Upper lobe of left lung (tissue), 6 donors: Measurements from ENCODE around the gene NASP. TPM values are rescaled to one million over a fixed set of nuclear protein-coding genes. Genes with fewer than 3 reads are reported as not detected.

Source experiments
- ATAC-seq, 2 donors: fragments of 200-7000 bp; cut with Tn5 transposase; one replicate each; pipeline ENCODE4 v1.9.1; 2022; ENCODE audit warnings: mild to moderate bottlenecking in 2 of 2, moderate library complexity in 2 of 2; ENCODE audit not compliant: low FRiP score in 2 of 2
- DNase-seq, 2 donors: peaks; one replicate each; pipeline ENCODE4 v3.0.0-alpha.2; 2019 to 2020
- H3K27ac ChIP-seq, 4 donors: fragments of 200-600 bp; sonication (generic); one replicate each; pipeline ENCODE4 v1.5.1; 2016 to 2019
- H3K27me3 ChIP-seq, 4 donors: fragments of 200-600 bp; sonication (generic); one replicate each; pipeline ENCODE4 v1.5.1; 2017 to 2019
- H3K36me3 ChIP-seq, 4 donors: fragments of 200-600 bp; sonication (generic); one replicate each; pipeline ENCODE4 v1.5.1; 2016 to 2019
- H3K4me1 ChIP-seq, 4 donors: fragments of 200-600 bp; sonication (generic); one replicate each; pipeline ENCODE4 v1.5.1; 2018 to 2019
- H3K4me3 ChIP-seq, 4 donors: fragments of 200-600 bp; sonication (generic); one replicate each; pipeline ENCODE4 v1.5.1; 2017 to 2019; ENCODE audit warnings: mild to moderate bottlenecking in 2 of 4, moderate library complexity in 1 of 4
- H3K9me3 ChIP-seq, 4 donors: fragments of 200-600 bp; sonication (generic); one replicate each; pipeline ENCODE4 v1.5.1; 2018 to 2019
- EP300 ChIP-seq, 4 donors: sonication (generic); formaldehyde crosslinking; IDR thresholded peaks; one replicate each; pipeline ENCODE4 v1.5.1; 2017; ENCODE audit warnings: antibody characterized with exemption in 4 of 4, control low read depth in 2 of 4
- POLR2A ChIP-seq, 4 donors: fragments of 450-650 bp; IDR thresholded peaks; one replicate each; pipeline ENCODE4 v1.5.1; 2016 to 2017; ENCODE audit warnings: antibody characterized with exemption in 4 of 4, mild to moderate bottlenecking in 2 of 4
- POLR2AphosphoS5 ChIP-seq, 2 donors: sonication (generic); formaldehyde crosslinking; IDR thresholded peaks; one replicate each; pipeline ENCODE4 v1.5.1; 2017; ENCODE audit warnings: antibody characterized with exemption in 2 of 2
- WGBS, 2 donors: methylation state at CpG; one replicate each; pipeline ENCODE4 v1.1.5; 2017 to 2018; 5-methylcytosine and 5-hydroxymethylcytosine counted together
- total RNA-seq, 6 donors: library from RNA; depleted of rRNA in 4 of 6; stranded (reverse); fragments of >200 nt in 4 of 6; gene quantifications; one replicate each; pipeline versions ENCODE4 v1.1.0 to v1.2.1, GENCODE V29; 2016 to 2021
- TF ChIP-seq, protein P1 (sequence below), 6 experiments: fragments of 450-650 bp in 4 of 6; fragments of 200-600 bp in 2 of 6; sonication (generic) in 2 of 6; IDR thresholded peaks; one replicate each; pipeline ENCODE4 v1.5.1; 2016 to 2019; ENCODE audit warnings: antibody characterized with exemption in 6 of 6
- donor health status: DM: no; HTN: no; CAD: no; lungs with moderate emphysema.
- donor health status: DM: no; HTN: yes; CAD: no; lungs with severe emphysema.

Gene NASP
- total RNA-seq, 6 donors from 2014 or later, result 43.5 to 94.3 (median 59.5) TPM

DNA sequence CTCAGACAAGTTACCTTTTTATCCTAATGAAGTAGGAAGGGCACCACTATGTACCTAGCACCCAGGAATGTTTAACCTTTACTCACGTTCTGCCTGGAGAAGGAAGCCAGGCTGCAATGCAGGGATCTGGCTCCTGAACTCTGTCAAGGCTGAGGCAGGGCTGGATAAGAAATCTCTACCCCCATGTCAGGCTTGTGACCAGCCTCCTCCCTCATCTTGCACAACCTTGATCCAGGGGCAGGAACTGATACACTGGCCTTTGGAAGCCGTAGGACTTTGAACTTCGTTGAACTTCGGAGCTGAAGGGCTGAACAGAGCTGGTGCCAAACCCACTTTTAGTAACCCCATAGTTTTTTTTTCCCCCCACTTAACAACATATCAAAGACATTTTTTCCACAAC lies 41.2 kb upstream of the NASP start:
- DNase-seq (peak in 1 of 2 donors; percentile 67), ATAC-seq (peak in 1 of 2 donors; percentile 72)
- no peaks in the 10 kb centered on the region for H3K36me3 ChIP-seq
- 44 to 64% methylated on average over 3 to 4 of the region's 4 CpGs for WGBS, 2 donors
- no peaks in the 10 kb centered on the region for H3K9me3 ChIP-seq
- TF ChIP-seq EP300 (IDR thresholded peaks at IDR 0.05) (peak in 1 of 4 donors; percentile 41), POLR2AphosphoS5 (IDR thresholded peaks at IDR 0.05) (peak in 1 of 2 donors; percentile 28), POLR2A (IDR thresholded peaks at IDR 0.05) (peak in 1 of 4 donors; percentile 77)
- TF ChIP-seq, protein P1, sequence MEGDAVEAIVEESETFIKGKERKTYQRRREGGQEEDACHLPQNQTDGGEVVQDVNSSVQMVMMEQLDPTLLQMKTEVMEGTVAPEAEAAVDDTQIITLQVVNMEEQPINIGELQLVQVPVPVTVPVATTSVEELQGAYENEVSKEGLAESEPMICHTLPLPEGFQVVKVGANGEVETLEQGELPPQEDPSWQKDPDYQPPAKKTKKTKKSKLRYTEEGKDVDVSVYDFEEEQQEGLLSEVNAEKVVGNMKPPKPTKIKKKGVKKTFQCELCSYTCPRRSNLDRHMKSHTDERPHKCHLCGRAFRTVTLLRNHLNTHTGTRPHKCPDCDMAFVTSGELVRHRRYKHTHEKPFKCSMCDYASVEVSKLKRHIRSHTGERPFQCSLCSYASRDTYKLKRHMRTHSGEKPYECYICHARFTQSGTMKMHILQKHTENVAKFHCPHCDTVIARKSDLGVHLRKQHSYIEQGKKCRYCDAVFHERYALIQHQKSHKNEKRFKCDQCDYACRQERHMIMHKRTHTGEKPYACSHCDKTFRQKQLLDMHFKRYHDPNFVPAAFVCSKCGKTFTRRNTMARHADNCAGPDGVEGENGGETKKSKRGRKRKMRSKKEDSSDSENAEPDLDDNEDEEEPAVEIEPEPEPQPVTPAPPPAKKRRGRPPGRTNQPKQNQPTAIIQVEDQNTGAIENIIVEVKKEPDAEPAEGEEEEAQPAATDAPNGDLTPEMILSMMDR (IDR thresholded peaks at IDR 0.05), result no peak
- H3K4me3 ChIP-seq, result no peak overlapping the region
- H3K27me3 ChIP-seq, result no peaks in the 10 kb centered on the region
- peaks cover 23 to 26% (median 24%) of the 10 kb centered on the region in 4 donors for H3K4me1 ChIP-seq
- peak overlapping the region in 2 of 4 donors; percentile 7 to 11 for H3K27ac ChIP-seq

DNA sequence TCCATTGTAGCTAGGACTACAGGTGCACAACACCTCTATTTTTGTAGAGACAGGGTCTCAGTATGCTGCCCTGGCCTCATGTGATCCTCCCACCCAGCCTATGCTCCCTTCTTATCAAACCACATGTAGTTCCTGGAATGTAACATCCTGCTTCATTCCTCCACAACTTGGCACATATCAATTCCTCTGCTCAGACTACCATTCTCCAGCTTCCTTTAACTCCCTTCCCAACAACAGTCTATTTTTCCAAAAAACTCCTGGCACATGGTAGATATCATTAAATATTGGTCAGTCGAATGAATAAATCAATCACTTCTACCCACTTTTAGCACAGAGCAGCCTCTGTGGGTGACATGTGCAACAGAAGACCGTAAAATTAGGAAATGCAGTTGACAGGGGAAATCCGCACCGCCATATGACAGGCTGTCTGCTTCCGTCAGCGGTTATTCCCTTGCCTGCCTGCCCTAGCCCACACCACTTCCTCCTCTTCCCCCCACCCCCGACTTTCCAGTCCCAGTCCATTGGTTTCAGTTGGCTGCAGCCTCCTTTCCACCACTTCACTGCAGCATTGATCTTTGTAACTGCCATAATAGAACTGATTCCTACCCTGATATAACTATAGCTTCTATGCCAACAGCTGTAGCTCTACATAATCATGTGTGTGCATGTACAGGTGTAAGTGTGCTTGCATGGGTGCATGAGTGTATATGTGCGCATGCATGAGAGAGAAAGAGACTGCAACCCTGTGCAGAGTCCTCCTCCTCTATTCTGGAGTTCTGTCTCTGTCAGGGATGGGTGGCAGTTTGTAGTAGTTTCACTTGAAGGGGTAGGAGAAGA lies 40.0 kb upstream of the NASP start:
- ATAC-seq, result peak; percentile 83 to 86

DNA sequence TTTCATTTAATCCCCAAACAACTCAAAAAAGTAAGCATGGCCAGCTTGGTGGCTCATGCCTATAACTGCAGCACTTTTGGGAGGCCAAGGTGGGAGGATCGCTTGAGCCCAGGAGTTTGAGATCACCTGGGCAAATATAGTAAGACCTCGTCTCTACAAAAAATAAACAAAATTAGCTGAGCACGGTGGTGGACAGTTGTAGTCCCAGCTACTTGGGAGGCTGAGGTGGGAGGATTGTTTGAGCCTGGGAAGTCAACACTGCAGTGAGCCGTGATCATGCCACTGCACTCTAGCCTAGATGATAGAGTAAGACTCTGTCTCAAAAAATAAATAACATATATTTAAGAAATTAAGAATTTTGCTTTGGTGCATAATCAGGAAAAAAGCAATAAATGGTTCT lies 39.3 kb upstream of the NASP start:
- TF ChIP-seq POLR2A (IDR thresholded peaks at IDR 0.05), result no peak
- DNase-seq, result no peak
- Histone ChIP-seq H3K36me3 (no peaks in the 10 kb centered on the region), H3K27me3 (no peaks in the 10 kb centered on the region), H3K9me3 (no peaks in the 10 kb centered on the region), H3K4me3 (no peak overlapping the region), H3K27ac (peak overlapping the region in 2 of 4 donors; percentile 1 to 62), H3K4me1 (peaks cover 23 to 26% (median 24%) of the 10 kb centered on the region in 4 donors)
- WGBS, 2 donors, result 75 to 84% methylated on average over 4 of the region's 4 CpGs
- ATAC-seq, result no peak

More for the DNA sequence above, 40.0 kb upstream of the NASP start:
- peak in 1 of 2 donors; percentile 82 for DNase-seq
- TF ChIP-seq POLR2A (IDR thresholded peaks at IDR 0.05) (peak in 1 of 4 donors; percentile 16), EP300 (IDR thresholded peaks at IDR 0.05) (peak in 1 of 4 donors; percentile 40), POLR2AphosphoS5 (IDR thresholded peaks at IDR 0.05) (peak in 1 of 2 donors; percentile 58)
- TF ChIP-seq, protein P1 (IDR thresholded peaks at IDR 0.05), result no peak
- WGBS, 2 donors, result 19 to 38% methylated on average over 8 of the region's 8 CpGs
- Histone ChIP-seq H3K36me3 (no peaks in the 10 kb centered on the region), H3K4me3 (peak overlapping the region in 1 of 4 donors; percentile 3), H3K27me3 (no peaks in the 10 kb centered on the region), H3K9me3 (no peaks in the 10 kb centered on the region), H3K4me1 (peaks cover 23 to 26% (median 24%) of the 10 kb centered on the region in 4 donors), H3K27ac (peak overlapping the region; percentile 17 to 64 (median 46))

DNA sequence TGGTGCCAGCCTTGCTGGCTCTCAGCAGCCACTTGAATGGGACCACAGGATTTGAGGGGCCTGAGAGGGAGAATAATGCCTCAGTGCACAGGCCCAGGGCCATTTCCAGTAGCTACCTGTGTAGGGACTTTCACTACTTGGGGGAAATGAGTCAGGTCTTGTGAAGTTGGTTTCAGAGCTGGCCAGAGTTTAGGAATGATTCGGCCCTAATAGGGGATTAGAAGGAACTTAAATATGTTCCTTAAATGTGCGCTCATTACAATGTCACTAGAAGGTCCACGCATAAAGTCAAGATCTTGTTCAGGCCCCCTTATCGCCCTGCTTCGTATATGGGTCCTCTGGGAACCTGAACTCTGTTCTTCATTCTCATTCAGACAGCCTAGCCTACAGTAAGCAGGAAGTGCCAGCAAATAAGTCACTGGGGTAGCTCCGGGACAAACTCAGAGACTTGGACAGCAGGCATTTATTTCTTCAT lies 38.8 kb upstream of the NASP start:
- no peak overlapping the region for H3K4me3 ChIP-seq
- no peaks in the 10 kb centered on the region for H3K9me3 ChIP-seq
- TF ChIP-seq POLR2A (IDR thresholded peaks at IDR 0.05), result no peak
- TF ChIP-seq POLR2AphosphoS5 (IDR thresholded peaks at IDR 0.05), result no peak
- TF ChIP-seq, protein P1 (IDR thresholded peaks at IDR 0.05), result no peak
- TF ChIP-seq EP300 (IDR thresholded peaks at IDR 0.05), result no peak
- ATAC-seq, result no peak
- H3K27me3 ChIP-seq, result no peaks in the 10 kb centered on the region
- WGBS, 2 donors, result 52 to 60% methylated on average over 5 to 6 of the region's 6 CpGs
- peaks cover 23 to 28% (median 26%) of the 10 kb centered on the region in 4 donors for H3K4me1 ChIP-seq
- peak overlapping the region in 2 of 4 donors; percentile 1 to 62 for H3K27ac ChIP-seq
- H3K36me3 ChIP-seq, result no peaks in the 10 kb centered on the region
- DNase-seq, result no peak

DNA sequence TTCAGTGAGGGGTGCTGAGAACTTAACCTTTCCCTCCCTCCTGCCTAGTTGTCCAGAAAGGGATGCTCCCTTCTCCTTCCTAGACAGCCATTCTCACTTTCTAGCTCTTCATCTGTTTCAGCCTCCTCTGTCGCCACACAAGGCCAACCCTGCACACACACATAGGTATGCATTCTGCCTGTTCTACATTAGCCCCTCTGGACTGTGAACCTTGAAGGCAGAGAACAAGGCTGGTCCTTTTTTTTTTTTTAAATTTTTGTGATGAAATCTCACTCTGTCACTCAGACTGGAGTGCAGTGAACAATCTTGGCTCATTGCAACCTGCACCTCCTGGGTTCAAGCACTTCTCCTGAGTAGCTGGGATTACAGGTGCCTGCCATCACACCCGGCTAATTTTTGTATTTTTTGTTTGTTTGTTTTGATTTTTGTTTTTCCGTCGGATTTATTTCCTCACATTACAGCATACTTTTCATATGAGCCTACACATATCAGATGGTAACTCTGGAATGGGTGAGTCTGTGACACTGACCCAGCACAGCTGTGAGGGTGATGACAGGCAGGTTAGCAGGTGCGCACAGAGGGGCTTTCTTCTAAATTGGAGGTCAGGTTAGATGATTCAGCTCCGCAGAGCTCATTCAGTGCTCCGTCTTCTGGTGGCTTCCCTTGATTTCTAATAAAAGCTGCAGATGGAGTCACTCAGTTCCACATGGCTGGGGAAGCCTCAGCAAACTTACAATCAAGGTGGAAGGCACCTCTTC lies 38.1 kb upstream of the NASP start:
- Histone ChIP-seq H3K4me1 (peaks cover 23 to 32% (median 30%) of the 10 kb centered on the region in 4 donors), H3K9me3 (no peaks in the 10 kb centered on the region), H3K4me3 (no peak overlapping the region), H3K27me3 (no peaks in the 10 kb centered on the region), H3K27ac (peak overlapping the region in 1 of 4 donors; percentile 62), H3K36me3 (no peaks in the 10 kb centered on the region)
- TF ChIP-seq POLR2AphosphoS5 (IDR thresholded peaks at IDR 0.05) (no peak), EP300 (IDR thresholded peaks at IDR 0.05) (no peak), POLR2A (IDR thresholded peaks at IDR 0.05) (no peak)
- TF ChIP-seq, protein P1 (IDR thresholded peaks at IDR 0.05), result no peak
- WGBS, 2 donors, result 73 to 86% methylated on average over 7 of the region's 7 CpGs
- ATAC-seq (no peak), DNase-seq (no peak)
